HepG2 (cell line): ENCODE measurements around the gene MCEE. TPM values are rescaled to one million over a fixed set of nuclear protein-coding genes. Genes with fewer than 3 reads are reported as not detected.

Experiments used
- ATAC-seq: fragments of 200-7000 bp; cut with Tn5 transposase; 3 replicates; pipeline ENCODE4 v1.9.1; 2020; ENCODE audit warnings: mild to moderate bottlenecking, moderate library complexity
- BruUV-seq: library from RNA; stranded (reverse); fragments of 400-500 nt; replicated peaks from 2 replicates; lab custom pipeline; 2021; lab: Mats Ljungman, UMichigan
- CTCF ChIA-PET: fragments of 300-600 bp; formaldehyde crosslinking; extraction: SDS; loops from one replicate; lab custom pipeline; 2021; ENCODE audit warnings: low total read pairs, inconsistent platforms, low intra/inter-chr PET ratio; lab: Yijun Ruan, JAX
- POLR2A ChIA-PET: fragments of 350-600 bp; sonication (Branson Sonifier 250); formaldehyde crosslinking; loops from one replicate; lab custom pipeline; 2020; ENCODE audit warnings: antibody characterized with exemption, inconsistent platforms; lab: Yijun Ruan, JAX
- DNase-seq: peaks from one replicate; pipeline ENCODE4 v3.0.0-alpha.2; 2015; ENCODE audit warnings: low spot score
- FAIRE-seq: peaks from 3 replicates; lab custom pipeline; 2011; peaks lifted over from hg19 to GRCh38; lab: Jason Lieb, UNC
- H2AFZ ChIP-seq: one replicate; pipeline ENCODE4 v1.6.1; 2011; ENCODE audit warnings: low read length, inconsistent platforms
- H3K27ac ChIP-seq: fragments of 300-600 bp; 3 replicates; pipeline ENCODE4 v1.8.0; 2011; ENCODE audit warnings: mixed run types, mild to moderate bottlenecking, mixed read lengths, low read length, inconsistent platforms; ENCODE audit not compliant: insufficient read depth; ENCODE audit errors: extremely low read length
- H3K27me3 ChIP-seq, 2 experiments: fragments of 200-600 bp in 1 of 2; 2 replicates in 1 of 2; 3 replicates in 1 of 2; pipeline versions ENCODE4 v1.6.0 to v1.8.0; 2011; ENCODE audit warnings: low read length in 2 of 2, mild to moderate bottlenecking in 2 of 2, moderate library complexity in 2 of 2, inconsistent platforms in 1 of 2; ENCODE audit not compliant: insufficient read depth in 2 of 2, control insufficient read depth in 1 of 2
- H3K36me3 ChIP-seq, 2 experiments: fragments of 200-600 bp in 1 of 2; replicated peaks in 1 of 2; 2 replicates in 1 of 2; 3 replicates in 1 of 2; pipeline versions ENCODE4 v1.5.1 to v1.8.0; 2011; ENCODE audit warnings: low read length in 2 of 2, inconsistent platforms in 1 of 2; ENCODE audit not compliant: insufficient read depth in 2 of 2, control insufficient read depth in 1 of 2
- H3K4me1 ChIP-seq: 2 replicates; pipeline ENCODE4 v1.5.1; 2012; ENCODE audit warnings: low read length, inconsistent platforms; ENCODE audit not compliant: insufficient read depth
- H3K4me2 ChIP-seq: 2 replicates; pipeline ENCODE4 v1.6.0; 2011; ENCODE audit warnings: low read depth, low read length, inconsistent platforms
- H3K4me3 ChIP-seq, 3 experiments: fragments of 200-600 bp in 1 of 3; sonication (generic), shearing (Covaris generic) in 1 of 3; replicated peaks in 1 of 3; 2 replicates each; pipeline ENCODE4 v1.5.1; 2011 to 2016; ENCODE audit warnings: low read length in 3 of 3, inconsistent platforms in 2 of 3, low read depth in 2 of 3, mild to moderate bottlenecking in 2 of 3, control low read depth in 1 of 3, mixed read lengths in 1 of 3; ENCODE audit not compliant: insufficient read depth in 1 of 3
- H3K79me2 ChIP-seq: one replicate; pipeline ENCODE4 v1.6.1; 2011; ENCODE audit warnings: low read length, inconsistent platforms; ENCODE audit not compliant: insufficient read depth
- H3K9ac ChIP-seq: 2 replicates; pipeline ENCODE4 v1.6.0; 2011; ENCODE audit warnings: mild to moderate bottlenecking, low read depth, low read length, inconsistent platforms; ENCODE audit not compliant: insufficient read depth
- H3K9me3 ChIP-seq: 2 replicates; pipeline ENCODE4 v1.5.1; 2012; ENCODE audit warnings: mild to moderate bottlenecking, low read length
- H4K20me1 ChIP-seq: 2 replicates; pipeline ENCODE4 v1.6.0; 2011; ENCODE audit warnings: inconsistent platforms, mild to moderate bottlenecking, low read length, moderate library complexity; ENCODE audit not compliant: insufficient read depth
- BCL6 ChIP-seq: IDR thresholded peaks from 2 replicates; pipeline ENCODE4 v1.6.1; 2016; ENCODE audit warnings: missing genetic modification reagents, missing compliant biosample characterization
- CCDC6 ChIP-seq: sonication (generic); formaldehyde crosslinking; IDR thresholded peaks from 2 replicates; pipeline ENCODE4 v1.8.1; 2022; ENCODE audit warnings: mild to moderate bottlenecking, missing genetic modification reagents, moderate library complexity
- CEBPB ChIP-seq: IDR thresholded peaks from 2 replicates; pipeline ENCODE4 v1.6.1; 2011; ENCODE audit warnings: low read depth, low read length, improper control_type of control experiment, borderline replicate concordance
- EZH2 ChIP-seq: conservative IDR thresholded peaks from 2 replicates; pipeline ENCODE4 v1.6.1; 2012; ENCODE audit warnings: mild to moderate bottlenecking, low read depth, low read length, moderate library complexity
- IKZF4 ChIP-seq: sonication (generic); formaldehyde crosslinking; IDR thresholded peaks from 2 replicates; pipeline ENCODE4 v1.5.1; 2020; ENCODE audit warnings: borderline replicate concordance, mild to moderate bottlenecking, low read depth, missing genetic modification reagents; ENCODE audit errors: not compliant biosample characterization
- KDM2A ChIP-seq: sonication (generic); formaldehyde crosslinking; IDR thresholded peaks from 2 replicates; pipeline ENCODE4 v1.4.0; 2020; ENCODE audit warnings: low read depth, missing genetic modification reagents, borderline replicate concordance
- KLF13 ChIP-seq: sonication (generic); formaldehyde crosslinking; IDR thresholded peaks from 2 replicates; pipeline ENCODE4 v1.4.0; 2020; ENCODE audit warnings: mild to moderate bottlenecking, missing genetic modification reagents
- RBAK ChIP-seq: sonication (generic); formaldehyde crosslinking; IDR thresholded peaks from 2 replicates; pipeline ENCODE4 v1.5.1; 2020; ENCODE audit warnings: mild to moderate bottlenecking, missing genetic modification reagents
- TCF12 ChIP-seq, 2 experiments: fragments of 450-650 bp in 1 of 2; sonication (generic) in 1 of 2; formaldehyde crosslinking in 1 of 2; IDR thresholded peaks; 2 replicates each; pipeline versions ENCODE4 v1.6.1 to v1.8.0; 2017 to 2022; ENCODE audit warnings: antibody characterized with exemption in 1 of 2, mild to moderate bottlenecking in 1 of 2, missing genetic modification reagents in 1 of 2, moderate library complexity in 1 of 2
- ZNF263 ChIP-seq: sonication (generic); formaldehyde crosslinking; IDR thresholded peaks from 2 replicates; pipeline ENCODE4 v1.4.0; 2020; ENCODE audit warnings: missing genetic modification reagents
- ZNF614 ChIP-seq: IDR thresholded peaks from 2 replicates; pipeline ENCODE4 v1.6.1; 2018; ENCODE audit warnings: missing biosample characterization, missing genetic modification reagents, inconsistent platforms, borderline replicate concordance
- WGBS: methylation state at CpG from one replicate; pipeline ENCODE4 v1.1.6; 2017; ENCODE audit warnings: low lambda C conversion rate; 5-methylcytosine and 5-hydroxymethylcytosine counted together
- in situ Hi-C: cut with HindIII; loops from 2 replicates; pipeline ENCODE4 v1.10.0; 2017; ENCODE audit warnings: low pct_unique_long_range_greater_than_20kb; ENCODE audit not compliant: extremely low pct_ligation_motif_present
- intact Hi-C: fragments of 100-400 bp; cut with micrococcal nuclease; formaldehyde crosslinking; loops from one replicate; pipeline ENCODE4 v1.10.0; 2022; ENCODE audit not compliant: unreplicated experiment
- polyA plus RNA-seq, 8 experiments: library from polyadenylated mRNA; depleted of rRNA in 3 of 8; stranded (reverse) in 7 of 8; unstranded in 1 of 8; fragments of >200 nt; fragmentation: Illumina TruSeq in 4 of 8; extraction: Trizol in 4 of 8; gene quantifications; 2 replicates each; pipeline versions ENCODE4 v1.2.1 to v1.2.3, GENCODE V29; 2011 to 2016; ENCODE audit warnings: low read depth in 4 of 8, missing spikeins in 1 of 8, mixed read lengths in 1 of 8; ENCODE audit not compliant: insufficient read depth in 1 of 8
- total RNA-seq, 5 experiments: library from RNA; depleted of rRNA; stranded (reverse); fragments of >200 nt; fragmentation: Illumina TruSeq; extraction: Trizol; gene quantifications; 2 replicates each; pipeline ENCODE4 v1.2.3, GENCODE V29; 2016; ENCODE audit warnings: low read depth in 1 of 5
- TF ChIP-seq, protein P1 (sequence below): sonication (generic); formaldehyde crosslinking; IDR thresholded peaks from 2 replicates; pipeline ENCODE4 v1.5.0; 2020; ENCODE audit warnings: mild to moderate bottlenecking, missing genetic modification reagents
- TF ChIP-seq, protein P2 (sequence below), 2 experiments: fragments of 450-650 bp in 1 of 2; sonication (generic) in 1 of 2; formaldehyde crosslinking in 1 of 2; IDR thresholded peaks; 2 replicates each; pipeline versions ENCODE4 v1.6.1 to v1.8.0; 2016 to 2022; ENCODE audit warnings: antibody characterized with exemption in 1 of 2, mild to moderate bottlenecking in 1 of 2, missing genetic modification reagents in 1 of 2

MCEE gene
- total and polyA plus RNA-seq, 2 of the 13 experiments (the other 11 are each of a cell fraction or from before 2014, with no cell fraction given), result 32.0 to 66.9 TPM

DNA sequence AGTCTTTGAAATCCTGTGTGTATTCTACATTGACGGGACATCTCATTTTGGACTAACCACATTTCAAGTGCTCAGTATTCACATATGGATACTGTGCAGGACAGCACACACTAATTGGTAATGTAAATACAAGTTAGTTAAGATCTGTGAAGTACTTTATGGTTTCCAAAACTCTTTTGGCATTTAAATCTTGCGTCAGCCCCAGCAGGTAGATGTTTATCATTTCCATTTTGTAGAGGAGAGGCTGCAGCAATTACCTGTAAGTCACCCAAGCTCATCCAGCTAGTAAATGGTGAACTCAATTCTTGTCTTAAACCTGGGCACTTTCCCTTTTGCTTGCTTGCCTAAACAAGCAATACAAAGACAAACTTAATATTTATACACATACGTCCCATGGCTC lies 63.2 kb downstream of the MCEE start:
- BruUV-seq, result no TSS peak
- in situ Hi-C loops (no loop called here), intact Hi-C loops (loop anchor here (5.0 kb wide), 1 partner anchor 60 kb away; no protein-coding TSS in a partner anchor)
- Histone ChIP-seq H3K4me3 (no peak overlapping the region), H3K27me3 (peaks cover 0 to 10% of the 10 kb centered on the region in 2 experiments; a peak in 3 of 5 replicates), H3K4me1 (peaks cover 49% of the 10 kb centered on the region), H2AFZ (no peak overlapping the region), H3K36me3 (0 out of 5 replicates have a peak, but pooled peaks cover 0 to 4% of the 10 kb centered on the region in 2 experiments), H3K27ac (no peak overlapping the region), H3K9ac (no peak overlapping the region), H3K4me2 (0 out of 2 replicates have a peak overlapping the region, but pooled peaks have one; percentile 97), H3K9me3 (no peaks in the 10 kb centered on the region), H3K79me2 (peaks cover 14% of the 10 kb centered on the region), H4K20me1 (no peaks in the 10 kb centered on the region)
- CTCF ChIA-PET, result no interaction called here
- WGBS, result 95% methylated on average over 3 of the region's 3 CpGs
- POLR2A ChIA-PET, result interaction anchor here (1.8 kb wide), 2 partner anchors 265 to 1630 kb away, joined by 3 to 8 read pairs; partner anchors contain the start of genes NFU1 and ZNF638
- no peak for DNase-seq
- ATAC-seq, result no peak
- FAIRE-seq, result no peak
- TF ChIP-seq EZH2 (no peak), RBAK (CRISPR knock-in tag) (no peak), CCDC6 (no peak), CEBPB (no peak), IKZF4 (CRISPR knock-in tag) (no peak), TCF12 (IDR thresholded peaks at IDR 0.05) (no peak), TCF12 (CRISPR knock-in tag; IDR thresholded peaks at IDR 0.05) (no peak), KLF13 (CRISPR knock-in tag) (no peak), ZNF614 (CRISPR knock-in tag) (no peak), BCL6 (no peak), ZNF263 (CRISPR knock-in tag) (no peak), KDM2A (no peak)
- TF ChIP-seq, protein P1, sequence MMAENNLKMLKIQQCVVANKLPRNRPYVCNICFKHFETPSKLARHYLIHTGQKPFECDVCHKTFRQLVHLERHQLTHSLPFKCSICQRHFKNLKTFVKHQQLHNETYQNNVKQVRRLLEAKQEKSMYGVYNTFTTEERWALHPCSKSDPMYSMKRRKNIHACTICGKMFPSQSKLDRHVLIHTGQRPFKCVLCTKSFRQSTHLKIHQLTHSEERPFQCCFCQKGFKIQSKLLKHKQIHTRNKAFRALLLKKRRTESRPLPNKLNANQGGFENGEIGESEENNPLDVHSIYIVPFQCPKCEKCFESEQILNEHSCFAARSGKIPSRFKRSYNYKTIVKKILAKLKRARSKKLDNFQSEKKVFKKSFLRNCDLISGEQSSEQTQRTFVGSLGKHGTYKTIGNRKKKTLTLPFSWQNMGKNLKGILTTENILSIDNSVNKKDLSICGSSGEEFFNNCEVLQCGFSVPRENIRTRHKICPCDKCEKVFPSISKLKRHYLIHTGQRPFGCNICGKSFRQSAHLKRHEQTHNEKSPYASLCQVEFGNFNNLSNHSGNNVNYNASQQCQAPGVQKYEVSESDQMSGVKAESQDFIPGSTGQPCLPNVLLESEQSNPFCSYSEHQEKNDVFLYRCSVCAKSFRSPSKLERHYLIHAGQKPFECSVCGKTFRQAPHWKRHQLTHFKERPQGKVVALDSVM (CRISPR knock-in tag), result no peak
- TF ChIP-seq, protein P2, sequence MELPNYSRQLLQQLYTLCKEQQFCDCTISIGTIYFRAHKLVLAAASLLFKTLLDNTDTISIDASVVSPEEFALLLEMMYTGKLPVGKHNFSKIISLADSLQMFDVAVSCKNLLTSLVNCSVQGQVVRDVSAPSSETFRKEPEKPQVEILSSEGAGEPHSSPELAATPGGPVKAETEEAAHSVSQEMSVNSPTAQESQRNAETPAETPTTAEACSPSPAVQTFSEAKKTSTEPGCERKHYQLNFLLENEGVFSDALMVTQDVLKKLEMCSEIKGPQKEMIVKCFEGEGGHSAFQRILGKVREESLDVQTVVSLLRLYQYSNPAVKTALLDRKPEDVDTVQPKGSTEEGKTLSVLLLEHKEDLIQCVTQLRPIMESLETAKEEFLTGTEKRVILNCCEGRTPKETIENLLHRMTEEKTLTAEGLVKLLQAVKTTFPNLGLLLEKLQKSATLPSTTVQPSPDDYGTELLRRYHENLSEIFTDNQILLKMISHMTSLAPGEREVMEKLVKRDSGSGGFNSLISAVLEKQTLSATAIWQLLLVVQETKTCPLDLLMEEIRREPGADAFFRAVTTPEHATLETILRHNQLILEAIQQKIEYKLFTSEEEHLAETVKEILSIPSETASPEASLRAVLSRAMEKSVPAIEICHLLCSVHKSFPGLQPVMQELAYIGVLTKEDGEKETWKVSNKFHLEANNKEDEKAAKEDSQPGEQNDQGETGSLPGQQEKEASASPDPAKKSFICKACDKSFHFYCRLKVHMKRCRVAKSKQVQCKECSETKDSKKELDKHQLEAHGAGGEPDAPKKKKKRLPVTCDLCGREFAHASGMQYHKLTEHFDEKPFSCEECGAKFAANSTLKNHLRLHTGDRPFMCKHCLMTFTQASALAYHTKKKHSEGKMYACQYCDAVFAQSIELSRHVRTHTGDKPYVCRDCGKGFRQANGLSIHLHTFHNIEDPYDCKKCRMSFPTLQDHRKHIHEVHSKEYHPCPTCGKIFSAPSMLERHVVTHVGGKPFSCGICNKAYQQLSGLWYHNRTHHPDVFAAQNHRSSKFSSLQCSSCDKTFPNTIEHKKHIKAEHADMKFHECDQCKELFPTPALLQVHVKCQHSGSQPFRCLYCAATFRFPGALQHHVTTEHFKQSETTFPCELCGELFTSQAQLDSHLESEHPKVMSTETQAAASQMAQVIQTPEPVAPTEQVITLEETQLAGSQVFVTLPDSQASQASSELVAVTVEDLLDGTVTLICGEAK (IDR thresholded peaks at IDR 0.05), result no peak
- TF ChIP-seq, protein P2 (CRISPR knock-in tag; IDR thresholded peaks at IDR 0.05), result no peak
